Natural killer cell (primary cell): ENCODE measurements around the gene DCTN1. TPM values are rescaled to one million over a fixed set of nuclear protein-coding genes. Genes with fewer than 3 reads are reported as not detected.
A peak's percentile ranks its signal among the peaks of the same experiment; 100 is the strongest.

Experiments
- ATAC-seq, 3 donors: fragments of 150-1000 bp in 2 of 3; fragments of 200-7000 bp in 1 of 3; cut with Tn5 transposase; 1 replicate in 1 of 3; 2 replicates in 2 of 3; pipeline ENCODE4 v1.10.0; 2021; ENCODE audit warnings: mild to moderate bottlenecking in 2 of 3, moderate library complexity in 2 of 3
- DNase-seq, 2 donors: peaks; one replicate each; pipeline versions ENCODE4 v3.0.0 to v3.0.0-alpha.2; 2013 to 2021; ENCODE audit warnings: mixed read lengths in 1 of 2
- H3K27ac ChIP-seq: one replicate; pipeline ENCODE4 v1.5.1; 2013; ENCODE audit warnings: mild to moderate bottlenecking, low read length
- H3K27me3 ChIP-seq: one replicate; pipeline ENCODE4 v1.6.1; 2013; ENCODE audit warnings: low read length; ENCODE audit not compliant: control insufficient read depth, insufficient read depth
- H3K36me3 ChIP-seq: one replicate; pipeline ENCODE4 v1.6.1; 2013; ENCODE audit warnings: low read length; ENCODE audit not compliant: control insufficient read depth, insufficient read depth
- H3K4me1 ChIP-seq: one replicate; pipeline ENCODE4 v1.6.1; 2013; ENCODE audit warnings: low read length; ENCODE audit not compliant: control insufficient read depth, insufficient read depth
- H3K4me3 ChIP-seq: one replicate; pipeline ENCODE4 v1.5.1; 2013; ENCODE audit warnings: low read length
- H3K9me3 ChIP-seq: one replicate; pipeline ENCODE4 v1.6.1; 2013; ENCODE audit warnings: low read length; ENCODE audit not compliant: control insufficient read depth, insufficient read depth
- H3K27ac Mint-ChIP-seq, 2 donors: one replicate each; pipeline ENCODE4 v1.8.0; 2022; ENCODE audit warnings: mild to moderate bottlenecking in 2 of 2, mixed read lengths in 2 of 2, moderate library complexity in 1 of 2
- H3K27me3 Mint-ChIP-seq, 2 donors: one replicate each; pipeline ENCODE4 v1.8.0; 2022; ENCODE audit warnings: low read depth in 2 of 2, mixed read lengths in 2 of 2
- H3K36me3 Mint-ChIP-seq: one replicate; pipeline ENCODE4 v1.8.0; 2022; ENCODE audit warnings: mixed read lengths
- H3K4me1 Mint-ChIP-seq, 2 donors: one replicate each; pipeline ENCODE4 v1.8.0; 2022; ENCODE audit warnings: mixed read lengths in 2 of 2
- H3K4me3 Mint-ChIP-seq: one replicate; pipeline ENCODE4 v1.8.0; 2022; ENCODE audit warnings: mild to moderate bottlenecking, moderate library complexity, mixed read lengths
- H3K9me3 Mint-ChIP-seq, 2 donors: one replicate each; pipeline ENCODE4 v1.8.0; 2022; ENCODE audit warnings: mixed read lengths in 2 of 2
- CTCF ChIP-seq: fragments of 200-600 bp; IDR thresholded peaks from one replicate; pipeline ENCODE4 v1.8.0; 2022; ENCODE audit warnings: antibody characterized with exemption
- WGBS: methylation state at CpG from one replicate; pipeline ENCODE4 v1.1.7; 2013; ENCODE audit warnings: missing lambda C conversion rate; ENCODE audit not compliant: insufficient coverage; 5-methylcytosine and 5-hydroxymethylcytosine counted together
- intact Hi-C: fragments of 100-400 bp; cut with micrococcal nuclease; formaldehyde crosslinking; loops from one replicate; pipeline ENCODE4 v1.14.2; 2022
- total RNA-seq, 4 donors: library from RNA; stranded (reverse); fragments of 120-200 nt in 1 of 4; gene quantifications; one replicate each; pipeline versions ENCODE4 v1.2.3 to v1.2.4, GENCODE V29; 2013 to 2022

Gene DCTN1
- total RNA-seq, 3 donors from 2014 or later (not counting 1 experiment from before 2014, with no cell fraction given): 103 to 116 (median 116) TPM

DNA sequence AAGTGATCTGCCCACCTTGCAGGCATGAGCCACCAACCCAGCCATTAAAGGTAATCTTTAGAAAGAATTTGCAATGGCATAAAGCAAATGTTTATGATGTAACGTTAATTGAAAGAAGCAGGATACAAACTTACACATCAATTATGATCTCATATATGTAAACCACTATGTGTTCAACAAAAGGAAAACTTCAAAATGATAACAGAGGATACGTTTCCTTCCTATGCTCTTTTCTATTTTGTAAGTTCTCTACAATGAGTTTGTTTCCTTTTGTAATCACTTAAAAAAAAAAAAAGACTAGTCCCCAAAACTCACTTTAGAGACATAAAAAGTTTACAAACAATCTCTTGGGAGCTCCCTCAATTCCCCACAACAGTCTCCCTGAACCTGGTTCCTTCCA lies 39.9 kb upstream of the DCTN1 start:
- H3K27ac Mint-ChIP-seq: peak overlapping the region; percentile 94 to 96
- intact Hi-C loops: loop anchor here (2.0 kb wide), 1 partner anchor 63 kb away; the partner anchor contains the start of genes CCDC142 and TTC31
- Histone ChIP-seq H3K9me3 (no peaks in the 10 kb centered on the region), H3K27me3 (no peaks in the 10 kb centered on the region), H3K36me3 (no peaks in the 10 kb centered on the region), H3K27ac (no peak overlapping the region), H3K4me1 (peaks cover 28% of the 10 kb centered on the region), H3K4me3 (no peak overlapping the region)
- H3K36me3 Mint-ChIP-seq: no peaks in the 10 kb centered on the region
- no peak for ATAC-seq
- WGBS: no CpG with 5 or more reads among the region's 2 CpGs
- H3K4me3 Mint-ChIP-seq: peak overlapping the region; percentile 52
- H3K27me3 Mint-ChIP-seq: peaks cover 0 to 4% of the 10 kb centered on the region in 2 donors
- H3K4me1 Mint-ChIP-seq: peaks cover 20 to 35% of the 10 kb centered on the region in 2 donors
- no peaks in the 10 kb centered on the region for H3K9me3 Mint-ChIP-seq
- TF ChIP-seq CTCF: no peak
- DNase-seq: no peak

DNA sequence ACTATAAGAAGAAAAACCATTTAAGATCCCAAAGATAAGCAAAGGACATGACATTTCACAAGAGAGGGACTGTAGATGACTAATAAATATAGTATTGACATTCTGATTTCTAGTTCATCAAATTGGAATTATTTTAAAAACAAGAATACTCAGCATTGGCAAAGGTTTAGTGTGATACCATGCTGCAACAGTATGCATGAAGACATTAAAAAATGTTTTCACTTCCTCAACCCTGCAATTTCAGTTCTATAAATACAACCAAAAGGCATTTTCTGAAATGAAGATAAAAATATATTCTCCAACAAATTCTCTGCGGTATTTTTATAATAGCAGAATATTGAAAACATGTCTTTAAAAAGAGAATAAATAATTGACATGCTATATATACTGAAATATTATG lies 39.2 kb upstream of the DCTN1 start:
- no peaks in the 10 kb centered on the region for H3K9me3 Mint-ChIP-seq
- H3K27ac Mint-ChIP-seq: no peak overlapping the region
- no peaks in the 10 kb centered on the region for H3K36me3 ChIP-seq

DNA sequence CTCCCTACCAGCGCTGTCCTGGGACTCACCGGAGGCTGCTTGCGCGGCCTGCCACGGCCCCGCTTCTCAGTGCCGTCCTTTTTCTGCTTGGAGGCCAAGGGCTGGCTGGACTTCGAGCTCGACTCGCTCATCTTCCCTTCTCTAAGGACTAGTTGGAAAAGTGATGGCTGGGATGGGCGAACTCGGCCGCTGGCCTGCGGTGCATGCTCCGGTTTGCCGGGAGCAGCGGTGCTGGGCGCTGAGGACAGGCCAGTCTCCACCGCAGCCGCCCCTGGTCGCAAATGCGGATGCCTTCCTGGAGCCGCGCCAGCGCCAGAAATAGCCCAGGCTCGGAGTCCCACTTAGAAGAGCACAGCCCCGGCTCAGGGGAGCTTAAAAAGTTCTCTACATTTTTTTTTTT lies 38.2 kb upstream of the DCTN1 start:
- Histone ChIP-seq H3K27me3 (no peaks in the 10 kb centered on the region), H3K4me1 (peaks cover 39% of the 10 kb centered on the region), H3K4me3 (no peak overlapping the region), H3K36me3 (no peaks in the 10 kb centered on the region), H3K9me3 (no peaks in the 10 kb centered on the region), H3K27ac (no peak overlapping the region)
- no peak for TF ChIP-seq CTCF
- no peak overlapping the region for H3K4me3 Mint-ChIP-seq
- DNase-seq (no peak), ATAC-seq (no peak)
- intact Hi-C loops: no loop called here
- no peaks in the 10 kb centered on the region for H3K9me3 Mint-ChIP-seq
- WGBS: 95% methylated on average over 26 of the region's 27 CpGs
- H3K27ac Mint-ChIP-seq: no peak overlapping the region
- H3K36me3 Mint-ChIP-seq: no peaks in the 10 kb centered on the region
- peaks cover 25 to 43% of the 10 kb centered on the region in 2 donors for H3K4me1 Mint-ChIP-seq
- H3K27me3 Mint-ChIP-seq: peaks cover 0 to 6% of the 10 kb centered on the region in 2 donors

More for the DNA sequence above, 39.2 kb upstream of the DCTN1 start:
- ATAC-seq (no peak), DNase-seq (no peak)
- intact Hi-C loops: no loop called here
- no peak overlapping the region for H3K4me3 Mint-ChIP-seq
- no CpG with 5 or more reads among the region's 1 CpG for WGBS
- Histone ChIP-seq H3K27ac (no peak overlapping the region), H3K9me3 (no peaks in the 10 kb centered on the region), H3K4me1 (peaks cover 35% of the 10 kb centered on the region), H3K4me3 (no peak overlapping the region), H3K27me3 (no peaks in the 10 kb centered on the region)
- peaks cover 24 to 40% of the 10 kb centered on the region in 2 donors for H3K4me1 Mint-ChIP-seq
- no peak for TF ChIP-seq CTCF
- H3K27me3 Mint-ChIP-seq: peaks cover 0 to 4% of the 10 kb centered on the region in 2 donors
- H3K36me3 Mint-ChIP-seq: no peaks in the 10 kb centered on the region

GRCh38 chr2:74417763-74418162 lies 37.7 kb upstream of the DCTN1 start:
- intact Hi-C loops: no loop called here
- ATAC-seq: no peak
- Mint-ChIP-seq H3K9me3 (no peaks in the 10 kb centered on the region), H3K27ac (no peak overlapping the region), H3K27me3 (peaks cover 0 to 7% of the 10 kb centered on the region in 2 donors), H3K36me3 (no peaks in the 10 kb centered on the region), H3K4me3 (no peak overlapping the region), H3K4me1 (peaks cover 25 to 41% of the 10 kb centered on the region in 2 donors)
- Histone ChIP-seq H3K36me3 (no peaks in the 10 kb centered on the region), H3K27me3 (no peaks in the 10 kb centered on the region), H3K27ac (no peak overlapping the region), H3K4me3 (no peak overlapping the region), H3K4me1 (peaks cover 39% of the 10 kb centered on the region), H3K9me3 (no peaks in the 10 kb centered on the region)
- no peak for DNase-seq
- 95% methylated on average over 5 of the region's 6 CpGs for WGBS
- no peak for TF ChIP-seq CTCF
